OCI-LY1 (cell line): ENCODE measurements around the gene MED28.

Source experiments
- EZH2 ChIP-seq: fragments of 200-600 bp; sonication (generic), shearing (Covaris generic); IDR thresholded peaks from 2 replicates; pipeline ENCODE4 v1.8.0; 2017; ENCODE audit warnings: borderline replicate concordance, mixed run types, mild to moderate bottlenecking, antibody characterized with exemption, low read length, moderate library complexity, mixed read lengths
- TF ChIP-seq, protein P1 (sequence below): fragments of 200-600 bp; sonication (generic), shearing (Covaris generic); IDR thresholded peaks from 2 replicates; pipeline ENCODE4 v1.5.1; 2017; ENCODE audit warnings: mild to moderate bottlenecking, antibody characterized with exemption, low read length, moderate library complexity, mixed read lengths

DNA sequence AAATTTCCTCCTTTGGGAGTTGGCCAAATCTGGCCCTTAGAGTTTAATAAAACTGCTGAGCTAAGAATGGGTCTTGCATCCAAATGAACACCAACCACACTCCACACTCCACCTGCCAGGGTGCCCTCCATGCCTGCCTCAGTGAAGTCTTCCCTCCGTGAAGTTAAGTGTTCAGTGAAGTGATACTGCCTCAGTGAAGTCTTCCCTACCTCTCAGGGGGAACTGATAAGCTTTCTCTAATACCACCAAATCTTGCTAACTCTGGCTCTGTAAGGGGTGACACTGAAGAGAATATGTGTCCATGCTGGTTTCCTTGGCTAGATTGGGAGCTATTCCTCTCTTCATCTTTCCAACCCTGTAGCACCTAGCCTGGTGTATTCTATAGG, 27.9 kb downstream of the MED28 start:
- TF ChIP-seq, protein P1, sequence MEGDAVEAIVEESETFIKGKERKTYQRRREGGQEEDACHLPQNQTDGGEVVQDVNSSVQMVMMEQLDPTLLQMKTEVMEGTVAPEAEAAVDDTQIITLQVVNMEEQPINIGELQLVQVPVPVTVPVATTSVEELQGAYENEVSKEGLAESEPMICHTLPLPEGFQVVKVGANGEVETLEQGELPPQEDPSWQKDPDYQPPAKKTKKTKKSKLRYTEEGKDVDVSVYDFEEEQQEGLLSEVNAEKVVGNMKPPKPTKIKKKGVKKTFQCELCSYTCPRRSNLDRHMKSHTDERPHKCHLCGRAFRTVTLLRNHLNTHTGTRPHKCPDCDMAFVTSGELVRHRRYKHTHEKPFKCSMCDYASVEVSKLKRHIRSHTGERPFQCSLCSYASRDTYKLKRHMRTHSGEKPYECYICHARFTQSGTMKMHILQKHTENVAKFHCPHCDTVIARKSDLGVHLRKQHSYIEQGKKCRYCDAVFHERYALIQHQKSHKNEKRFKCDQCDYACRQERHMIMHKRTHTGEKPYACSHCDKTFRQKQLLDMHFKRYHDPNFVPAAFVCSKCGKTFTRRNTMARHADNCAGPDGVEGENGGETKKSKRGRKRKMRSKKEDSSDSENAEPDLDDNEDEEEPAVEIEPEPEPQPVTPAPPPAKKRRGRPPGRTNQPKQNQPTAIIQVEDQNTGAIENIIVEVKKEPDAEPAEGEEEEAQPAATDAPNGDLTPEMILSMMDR, result no peak
- no peak for TF ChIP-seq EZH2
